ENCODE data around the gene VASP.

DNA sequence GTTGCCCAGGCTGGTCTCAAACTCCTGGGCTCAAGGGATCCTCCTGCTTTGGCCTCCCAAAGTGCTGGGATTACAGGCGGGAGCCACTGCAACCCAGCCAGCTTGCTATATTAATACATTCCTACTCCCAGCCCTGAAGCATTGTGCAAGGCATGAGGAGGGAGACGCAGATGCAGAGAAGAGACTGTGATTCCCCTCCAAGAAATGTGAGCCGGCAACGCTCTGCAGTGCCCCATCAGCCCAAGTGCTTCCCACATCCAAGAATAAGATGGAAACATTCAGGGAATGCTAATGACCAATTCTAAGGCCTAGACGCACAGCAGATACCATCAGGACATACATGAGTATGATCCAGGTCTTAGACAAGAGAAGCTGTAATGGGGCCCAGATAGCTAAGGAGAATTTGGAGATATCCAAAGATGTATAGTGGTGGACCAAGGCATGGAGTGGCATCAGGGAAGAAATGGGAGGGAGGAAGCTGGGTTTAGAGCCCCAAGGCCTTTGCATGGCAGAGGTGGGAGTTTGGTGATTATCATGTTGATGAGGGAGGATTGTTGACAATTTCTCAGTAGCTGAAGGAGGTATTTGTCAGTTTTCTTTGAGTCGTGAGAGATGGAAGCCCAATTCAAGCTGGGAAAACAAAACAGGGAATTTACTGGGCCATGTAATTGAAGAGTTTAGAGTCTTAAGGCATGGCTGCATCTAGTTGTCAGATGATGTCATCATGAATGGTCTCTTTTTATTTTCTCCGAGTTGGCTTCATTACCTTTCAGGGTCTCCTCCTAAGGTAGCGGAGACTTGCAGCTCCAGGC is 6.2 kb upstream of the VASP start:
- TF ChIP-seq POLR2AphosphoS5 (IDR thresholded peaks at IDR 0.05; ENCODE audit: low read depth, low read length) = no peak
- TF ChIP-seq, protein P1, sequence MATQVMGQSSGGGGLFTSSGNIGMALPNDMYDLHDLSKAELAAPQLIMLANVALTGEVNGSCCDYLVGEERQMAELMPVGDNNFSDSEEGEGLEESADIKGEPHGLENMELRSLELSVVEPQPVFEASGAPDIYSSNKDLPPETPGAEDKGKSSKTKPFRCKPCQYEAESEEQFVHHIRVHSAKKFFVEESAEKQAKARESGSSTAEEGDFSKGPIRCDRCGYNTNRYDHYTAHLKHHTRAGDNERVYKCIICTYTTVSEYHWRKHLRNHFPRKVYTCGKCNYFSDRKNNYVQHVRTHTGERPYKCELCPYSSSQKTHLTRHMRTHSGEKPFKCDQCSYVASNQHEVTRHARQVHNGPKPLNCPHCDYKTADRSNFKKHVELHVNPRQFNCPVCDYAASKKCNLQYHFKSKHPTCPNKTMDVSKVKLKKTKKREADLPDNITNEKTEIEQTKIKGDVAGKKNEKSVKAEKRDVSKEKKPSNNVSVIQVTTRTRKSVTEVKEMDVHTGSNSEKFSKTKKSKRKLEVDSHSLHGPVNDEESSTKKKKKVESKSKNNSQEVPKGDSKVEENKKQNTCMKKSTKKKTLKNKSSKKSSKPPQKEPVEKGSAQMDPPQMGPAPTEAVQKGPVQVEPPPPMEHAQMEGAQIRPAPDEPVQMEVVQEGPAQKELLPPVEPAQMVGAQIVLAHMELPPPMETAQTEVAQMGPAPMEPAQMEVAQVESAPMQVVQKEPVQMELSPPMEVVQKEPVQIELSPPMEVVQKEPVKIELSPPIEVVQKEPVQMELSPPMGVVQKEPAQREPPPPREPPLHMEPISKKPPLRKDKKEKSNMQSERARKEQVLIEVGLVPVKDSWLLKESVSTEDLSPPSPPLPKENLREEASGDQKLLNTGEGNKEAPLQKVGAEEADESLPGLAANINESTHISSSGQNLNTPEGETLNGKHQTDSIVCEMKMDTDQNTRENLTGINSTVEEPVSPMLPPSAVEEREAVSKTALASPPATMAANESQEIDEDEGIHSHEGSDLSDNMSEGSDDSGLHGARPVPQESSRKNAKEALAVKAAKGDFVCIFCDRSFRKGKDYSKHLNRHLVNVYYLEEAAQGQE (IDR thresholded peaks at IDR 0.05; ENCODE audit: insufficient read depth in 1 of 2, low read depth in 2 of 2, low read length in 2 of 2) = no peak
- TF ChIP-seq SIN3A (IDR thresholded peaks at IDR 0.05; ENCODE audit: borderline replicate concordance, insufficient read depth, low read length) = no peak
